ENCODE results near the gene SUSD3. TPM values are rescaled to one million over a fixed set of nuclear protein-coding genes. Genes with fewer than 3 reads are reported as not detected.

SUSD3 gene
- total RNA-seq, 1 donor from 2014 or later, result not detected

DNA sequence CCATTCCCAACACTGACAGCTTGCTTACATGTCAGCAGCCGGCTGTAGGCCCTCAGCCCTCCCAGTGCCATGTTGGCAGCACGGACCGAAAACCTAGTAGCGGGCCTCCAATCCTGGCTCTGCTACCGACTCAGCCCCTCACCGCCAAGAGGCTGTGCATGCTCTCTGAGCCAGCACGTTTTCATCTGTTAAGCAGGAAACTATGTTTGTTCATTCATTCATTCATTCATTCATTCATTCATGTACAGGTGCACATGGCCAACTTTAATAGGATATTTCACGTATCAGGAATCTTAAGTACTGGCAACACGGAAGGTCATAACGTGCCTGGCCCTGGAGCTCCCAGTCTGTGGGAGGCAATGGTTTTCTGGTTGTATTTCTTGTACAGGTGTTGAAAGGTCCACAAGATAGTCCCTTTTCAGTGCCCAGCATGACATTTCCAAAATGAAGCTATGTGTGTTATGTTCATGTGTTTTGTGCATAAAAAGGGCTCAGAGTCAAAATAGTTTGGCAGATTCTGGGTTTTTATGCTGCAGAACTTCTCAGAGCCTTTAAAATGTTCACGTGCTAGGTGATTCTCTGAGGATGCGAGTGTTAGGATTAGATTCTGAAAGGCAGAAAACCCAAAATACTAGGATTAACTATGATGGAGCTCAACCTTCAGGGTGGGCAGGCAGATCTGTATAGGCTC is 17.7 kb downstream of the SUSD3 start:
- Mint-ChIP-seq H3K36me3 (ENCODE audit: low read depth) (no peaks in the 10 kb centered on the region), H3K4me1 (peaks cover 8% of the 10 kb centered on the region), H3K27me3 (ENCODE audit: low read depth) (no peaks in the 10 kb centered on the region), H3K27ac (ENCODE audit: unreplicated experiment) (no peak overlapping the region), H3K4me3 (no peak overlapping the region), H3K9me3 (no peaks in the 10 kb centered on the region)
- no peak for DNase-seq (ENCODE audit: low read depth, low spot score)
- TF ChIP-seq, protein P1, sequence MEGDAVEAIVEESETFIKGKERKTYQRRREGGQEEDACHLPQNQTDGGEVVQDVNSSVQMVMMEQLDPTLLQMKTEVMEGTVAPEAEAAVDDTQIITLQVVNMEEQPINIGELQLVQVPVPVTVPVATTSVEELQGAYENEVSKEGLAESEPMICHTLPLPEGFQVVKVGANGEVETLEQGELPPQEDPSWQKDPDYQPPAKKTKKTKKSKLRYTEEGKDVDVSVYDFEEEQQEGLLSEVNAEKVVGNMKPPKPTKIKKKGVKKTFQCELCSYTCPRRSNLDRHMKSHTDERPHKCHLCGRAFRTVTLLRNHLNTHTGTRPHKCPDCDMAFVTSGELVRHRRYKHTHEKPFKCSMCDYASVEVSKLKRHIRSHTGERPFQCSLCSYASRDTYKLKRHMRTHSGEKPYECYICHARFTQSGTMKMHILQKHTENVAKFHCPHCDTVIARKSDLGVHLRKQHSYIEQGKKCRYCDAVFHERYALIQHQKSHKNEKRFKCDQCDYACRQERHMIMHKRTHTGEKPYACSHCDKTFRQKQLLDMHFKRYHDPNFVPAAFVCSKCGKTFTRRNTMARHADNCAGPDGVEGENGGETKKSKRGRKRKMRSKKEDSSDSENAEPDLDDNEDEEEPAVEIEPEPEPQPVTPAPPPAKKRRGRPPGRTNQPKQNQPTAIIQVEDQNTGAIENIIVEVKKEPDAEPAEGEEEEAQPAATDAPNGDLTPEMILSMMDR (conservative IDR thresholded peaks at IDR 0.05), result no peak

- no peak overlapping the region for H3K27ac Mint-ChIP-seq (ENCODE audit: unreplicated experiment)
- no peak overlapping the region for H3K4me3 Mint-ChIP-seq
- no peak for DNase-seq (ENCODE audit: low read depth, low spot score)
- H3K9me3 Mint-ChIP-seq, result no peaks in the 10 kb centered on the region
- H3K36me3 Mint-ChIP-seq (ENCODE audit: low read depth), result no peaks in the 10 kb centered on the region
- TF ChIP-seq, protein P1 (conservative IDR thresholded peaks at IDR 0.05), result no peak
- H3K4me1 Mint-ChIP-seq, result peaks cover 8% of the 10 kb centered on the region
- no peaks in the 10 kb centered on the region for H3K27me3 Mint-ChIP-seq (ENCODE audit: low read depth)
Observed at GRCh38 chr9:93076792-93077128, 18.3 kb downstream of the SUSD3 start.

DNA sequence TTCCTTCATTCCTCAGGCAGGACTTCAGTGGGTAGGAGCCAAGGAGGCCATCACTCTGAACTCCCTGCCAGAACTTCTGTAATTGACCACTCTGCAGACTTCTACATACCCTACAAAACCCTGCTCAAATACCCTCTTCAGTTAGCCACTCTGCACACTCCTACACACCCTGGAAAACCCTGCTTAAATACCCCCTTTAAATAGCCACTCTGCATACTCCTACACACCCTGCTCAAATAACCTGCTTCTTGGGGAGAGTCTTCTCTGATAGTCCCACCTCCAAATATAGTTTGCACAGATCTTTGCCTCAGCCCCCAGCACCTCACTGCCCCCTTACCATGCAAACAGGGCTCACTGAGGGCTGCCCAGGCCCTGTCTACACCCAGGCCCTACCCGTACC is 18.9 kb downstream of the SUSD3 start:
- H3K9me3 Mint-ChIP-seq, result no peaks in the 10 kb centered on the region
- no peak for DNase-seq (ENCODE audit: low read depth, low spot score)
- TF ChIP-seq, protein P1 (conservative IDR thresholded peaks at IDR 0.05), result no peak
- H3K4me1 Mint-ChIP-seq, result peaks cover 8% of the 10 kb centered on the region
- no peak overlapping the region for H3K27ac Mint-ChIP-seq (ENCODE audit: unreplicated experiment)
- no peaks in the 10 kb centered on the region for H3K36me3 Mint-ChIP-seq (ENCODE audit: low read depth)
- no peaks in the 10 kb centered on the region for H3K27me3 Mint-ChIP-seq (ENCODE audit: low read depth)
- H3K4me3 Mint-ChIP-seq, result no peak overlapping the region

GRCh38 chr9:93077811-93078210 is 19.3 kb downstream of the SUSD3 start:
- no peaks in the 10 kb centered on the region for H3K9me3 Mint-ChIP-seq
- DNase-seq (ENCODE audit: low read depth, low spot score), result no peak
- no peaks in the 10 kb centered on the region for H3K36me3 Mint-ChIP-seq (ENCODE audit: low read depth)
- no peaks in the 10 kb centered on the region for H3K27me3 Mint-ChIP-seq (ENCODE audit: low read depth)
- H3K27ac Mint-ChIP-seq (ENCODE audit: unreplicated experiment), result no peak overlapping the region
- TF ChIP-seq, protein P1 (conservative IDR thresholded peaks at IDR 0.05), result no peak
- H3K4me3 Mint-ChIP-seq, result no peak overlapping the region
- peaks cover 8% of the 10 kb centered on the region for H3K4me1 Mint-ChIP-seq

DNA sequence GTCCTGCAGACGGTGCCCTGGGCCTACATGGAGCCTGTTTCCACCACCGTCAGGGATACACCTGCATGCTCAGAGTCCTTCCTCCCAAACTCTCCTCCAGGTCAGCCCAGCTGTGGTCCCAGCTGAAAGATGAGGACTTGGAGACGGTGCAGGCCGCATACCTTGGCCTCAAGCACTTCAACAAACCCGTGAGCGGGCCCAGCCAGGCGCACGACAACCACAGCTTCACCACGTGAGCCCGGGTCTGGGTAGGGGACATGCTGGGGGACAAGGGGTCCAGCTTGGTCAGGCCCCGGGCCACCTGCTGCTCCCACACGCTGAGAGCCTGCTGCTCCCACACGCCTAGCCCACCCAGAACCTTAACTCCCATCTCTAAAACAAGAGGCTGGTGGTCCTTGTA is 20.9 kb downstream of the SUSD3 start:
- Mint-ChIP-seq H3K9me3 (no peaks in the 10 kb centered on the region), H3K4me1 (peaks cover 13% of the 10 kb centered on the region), H3K27ac (ENCODE audit: unreplicated experiment) (no peak overlapping the region), H3K4me3 (no peak overlapping the region), H3K27me3 (ENCODE audit: low read depth) (no peaks in the 10 kb centered on the region), H3K36me3 (ENCODE audit: low read depth) (no peaks in the 10 kb centered on the region)
- TF ChIP-seq, protein P1 (conservative IDR thresholded peaks at IDR 0.05), result no peak
- DNase-seq (ENCODE audit: low read depth, low spot score), result no peak

Data from neural crest cell (in vitro differentiated cells).